Stomach (tissue), 19 donors: ENCODE results near the gene TLCD1. TPM values are rescaled to one million over a fixed set of nuclear protein-coding genes. Genes with fewer than 3 reads are reported as not detected.
A peak's percentile ranks its signal among the peaks of the same experiment; 100 is the strongest.

Experiments
- DNase-seq, 2 donors: peaks; one replicate each; pipeline versions ENCODE4 v3.0.0 to v3.0.0-alpha.2; 2013 to 2019
- H3K27ac ChIP-seq, 5 donors: fragments of 200-600 bp in 4 of 5; sonication (generic) in 4 of 5; one replicate each; pipeline ENCODE4 v1.5.1; 2013 to 2019; ENCODE audit warnings: mild to moderate bottlenecking in 1 of 5, moderate library complexity in 1 of 5
- H3K27me3 ChIP-seq, 3 donors: fragments of 200-600 bp; sonication (generic); one replicate each; pipeline ENCODE4 v1.5.1; 2017 to 2019; ENCODE audit warnings: mixed run types in 1 of 3
- H3K36me3 ChIP-seq, 4 donors: fragments of 200-600 bp; sonication (generic); 1 replicate in 3 of 4; 2 replicates in 1 of 4; pipeline ENCODE4 v1.5.1; 2016 to 2019
- H3K4me1 ChIP-seq, 4 donors: fragments of 200-600 bp; sonication (generic); one replicate each; pipeline ENCODE4 v1.5.1; 2016 to 2019
- H3K4me3 ChIP-seq, 4 donors: fragments of 200-600 bp; sonication (generic) in 3 of 4; one replicate each; pipeline ENCODE4 v1.5.1; 2016 to 2019; ENCODE audit warnings: mild to moderate bottlenecking in 1 of 4
- H3K9me3 ChIP-seq, 4 donors: fragments of 200-600 bp; sonication (generic); one replicate each; pipeline ENCODE4 v1.5.1; 2016 to 2019
- EP300 ChIP-seq: sonication (generic); formaldehyde crosslinking; IDR thresholded peaks from one replicate; pipeline ENCODE4 v1.6.1; 2017; ENCODE audit warnings: antibody characterized with exemption
- POLR2A ChIP-seq, 4 donors: fragments of 450-650 bp; IDR thresholded peaks; one replicate each; pipeline ENCODE4 v1.6.1; 2016; ENCODE audit warnings: antibody characterized with exemption in 4 of 4, control low read depth in 2 of 4, mild to moderate bottlenecking in 1 of 4, moderate library complexity in 1 of 4
- POLR2AphosphoS5 ChIP-seq, 3 donors: sonication (generic); formaldehyde crosslinking; IDR thresholded peaks; one replicate each; pipeline ENCODE4 v1.6.1; 2016; ENCODE audit warnings: antibody characterized with exemption in 3 of 3
- WGBS, 5 donors: extraction: QIAGEN DNeasy Blood & Tissue Kit in 3 of 5; methylation state at CpG; one replicate each; pipeline versions ENCODE4 v1.1.5 to v1.1.7; 2013 to 2018; 5-methylcytosine and 5-hydroxymethylcytosine counted together
- intact Hi-C: fragments of 100-400 bp; cut with DNase I; formaldehyde crosslinking; loops from one replicate; pipeline ENCODE4 v1.15.1; 2023; ENCODE audit warnings: low total_unique reads
- long read RNA-seq, 10 donors: transcript quantifications; one replicate each; lab custom pipeline, GENCODE V29; 2026
- polyA plus RNA-seq, 3 donors: library from polyadenylated mRNA; stranded (reverse); fragments of 200-250 nt; gene quantifications; one replicate each; pipeline ENCODE4 v1.2.3, GENCODE V29; 2013
- total RNA-seq, 5 donors: library from RNA; depleted of rRNA; stranded (reverse); fragments of >200 nt; gene quantifications; one replicate each; pipeline versions ENCODE4 v1.1.0 to v1.2.3, GENCODE V29; 2014 to 2016
- TF ChIP-seq, protein P1 (sequence below), 7 experiments: fragments of 450-650 bp in 4 of 7; fragments of 200-600 bp in 3 of 7; sonication (generic) in 3 of 7; IDR thresholded peaks; one replicate each; pipeline ENCODE4 v1.5.1; 2016 to 2019; ENCODE audit warnings: antibody characterized with exemption in 7 of 7, control low read depth in 2 of 7, mild to moderate bottlenecking in 1 of 7
- donor health status: healthy with polysubstance abuse.
- donor health status: Bipolar disorder and iron deficiency.
- donor health status: healthy.

TLCD1 gene
- total RNA-seq (10 to 100 TPM in 2 of 5 donors, 1 to 10 TPM in 1, not detected in 2; 2.6 to 21.0 (median 11.7) TPM), polyA plus RNA-seq (10 to 100 TPM in 1 of 3 donors, 1 to 10 TPM in 2; 6.3 to 13.0 (median 8.2) TPM)
- long read RNA-seq, donor 1 = 0 reads
- long read RNA-seq, donor 2, partial matches to known transcripts = 0 of 2 reads
- long read RNA-seq, donor 2, other reads (novel, unspliced or antisense) = 0 of 2 reads
- long read RNA-seq, donor 3, partial matches to known transcripts = 0 of 2 reads
- long read RNA-seq, donor 3, other reads (novel, unspliced or antisense) = 0 of 2 reads
- long read RNA-seq, donor 4 = 0 reads
- long read RNA-seq, donor 5, partial matches to known transcripts = 0 of 3 reads
- long read RNA-seq, donor 5, other reads (novel, unspliced or antisense) = 0 of 3 reads
- long read RNA-seq, donor 6, transcript TLCD1-201 (4 exons, 1,017 nt) = major isoform, 9 of 9 reads
- long read RNA-seq, donor 6, partial matches to known transcripts = 0 of 9 reads
- long read RNA-seq, donor 6, other reads (novel, unspliced or antisense) = 0 of 9 reads
- long read RNA-seq, donor 7, partial matches to known transcripts = 0 of 5 reads
- long read RNA-seq, donor 7, other reads (novel, unspliced or antisense) = 0 of 5 reads
- long read RNA-seq, donor 8, partial matches to known transcripts = 0 of 2 reads
- long read RNA-seq, donor 8, other reads (novel, unspliced or antisense) = 0 of 2 reads
- long read RNA-seq, donor 9, partial matches to known transcripts = 0 of 4 reads
- long read RNA-seq, donor 9, other reads (novel, unspliced or antisense) = 0 of 4 reads
- long read RNA-seq, donor 10, partial matches to known transcripts = 0 of 2 reads
- long read RNA-seq, donor 10, other reads (novel, unspliced or antisense) = 0 of 2 reads

DNA sequence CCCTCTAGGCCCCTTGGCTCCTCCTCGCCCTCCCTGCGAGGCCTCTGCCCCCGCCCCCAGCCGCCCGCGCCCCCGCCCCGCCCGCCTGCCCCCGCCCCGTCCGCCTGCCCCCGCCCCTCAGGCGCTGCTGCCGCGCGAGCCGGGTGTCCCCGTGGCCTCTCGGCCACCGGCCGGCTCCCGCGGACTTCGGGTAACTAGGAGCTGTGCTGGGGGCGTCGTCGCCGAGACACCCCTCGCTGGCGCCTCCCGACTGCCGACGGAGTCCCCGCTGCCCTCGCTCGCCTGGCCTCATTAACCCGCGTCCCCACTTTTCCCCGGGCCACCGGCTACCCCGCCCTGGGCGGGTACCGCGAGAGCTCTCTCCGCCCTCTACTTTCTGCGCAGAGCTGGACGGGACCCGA is at the start of gene TLCD1:
Gene TLCD1 (minus strand): TSS at position 8 of the 401 bp plus-strand sequence. CDS start 136 bp downstream, outside the sequence.
- no peak for TF ChIP-seq POLR2A (IDR thresholded peaks at IDR 0.05)
- no peak for TF ChIP-seq EP300
- no peak for TF ChIP-seq POLR2AphosphoS5 (IDR thresholded peaks at IDR 0.05)
- TF ChIP-seq, protein P1, sequence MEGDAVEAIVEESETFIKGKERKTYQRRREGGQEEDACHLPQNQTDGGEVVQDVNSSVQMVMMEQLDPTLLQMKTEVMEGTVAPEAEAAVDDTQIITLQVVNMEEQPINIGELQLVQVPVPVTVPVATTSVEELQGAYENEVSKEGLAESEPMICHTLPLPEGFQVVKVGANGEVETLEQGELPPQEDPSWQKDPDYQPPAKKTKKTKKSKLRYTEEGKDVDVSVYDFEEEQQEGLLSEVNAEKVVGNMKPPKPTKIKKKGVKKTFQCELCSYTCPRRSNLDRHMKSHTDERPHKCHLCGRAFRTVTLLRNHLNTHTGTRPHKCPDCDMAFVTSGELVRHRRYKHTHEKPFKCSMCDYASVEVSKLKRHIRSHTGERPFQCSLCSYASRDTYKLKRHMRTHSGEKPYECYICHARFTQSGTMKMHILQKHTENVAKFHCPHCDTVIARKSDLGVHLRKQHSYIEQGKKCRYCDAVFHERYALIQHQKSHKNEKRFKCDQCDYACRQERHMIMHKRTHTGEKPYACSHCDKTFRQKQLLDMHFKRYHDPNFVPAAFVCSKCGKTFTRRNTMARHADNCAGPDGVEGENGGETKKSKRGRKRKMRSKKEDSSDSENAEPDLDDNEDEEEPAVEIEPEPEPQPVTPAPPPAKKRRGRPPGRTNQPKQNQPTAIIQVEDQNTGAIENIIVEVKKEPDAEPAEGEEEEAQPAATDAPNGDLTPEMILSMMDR (IDR thresholded peaks at IDR 0.05) = no peak
- peaks cover 26 to 39% (median 38%) of the 10 kb centered on the region in 4 donors for H3K36me3 ChIP-seq
- no peaks in the 10 kb centered on the region for H3K9me3 ChIP-seq
- peak within 1 kb of the TSS; percentile 74 to 88 (median 79) for H3K4me3 ChIP-seq
- WGBS, 5 donors = 0 to 1% (median 0%) methylated on average over 24 to 49 of the region's 49 CpGs
- peaks cover 39 to 78% (median 75%) of the 10 kb centered on the region in 4 donors for H3K4me1 ChIP-seq
- H3K27ac ChIP-seq = peak within 1 kb of the TSS; percentile 91 to 99 (median 99)
- intact Hi-C loops = no loop called here
- peak; percentile 69 to 91 for DNase-seq
- no peaks in the 10 kb centered on the region for H3K27me3 ChIP-seq

GRCh38 chr17:28774206-28774605 is 48.2 kb upstream of the TLCD1 start:
- WGBS, 5 donors = 73 to 84% (median 80%) methylated on average over 3 of the region's 3 CpGs
- H3K9me3 ChIP-seq = no peaks in the 10 kb centered on the region
- no peak overlapping the region for H3K4me3 ChIP-seq
- no peak overlapping the region for H3K27ac ChIP-seq
- peak; percentile 1 to 37 for DNase-seq
- peaks cover 0 to 8% (median 4%) of the 10 kb centered on the region in 4 donors for H3K4me1 ChIP-seq
- TF ChIP-seq POLR2AphosphoS5 (IDR thresholded peaks at IDR 0.05) (no peak), POLR2A (IDR thresholded peaks at IDR 0.05) (no peak), EP300 (no peak)
- TF ChIP-seq, protein P1 (IDR thresholded peaks at IDR 0.05) = no peak
- intact Hi-C loops = no loop called here
- no peaks in the 10 kb centered on the region for H3K36me3 ChIP-seq
- H3K27me3 ChIP-seq = no peaks in the 10 kb centered on the region

DNA sequence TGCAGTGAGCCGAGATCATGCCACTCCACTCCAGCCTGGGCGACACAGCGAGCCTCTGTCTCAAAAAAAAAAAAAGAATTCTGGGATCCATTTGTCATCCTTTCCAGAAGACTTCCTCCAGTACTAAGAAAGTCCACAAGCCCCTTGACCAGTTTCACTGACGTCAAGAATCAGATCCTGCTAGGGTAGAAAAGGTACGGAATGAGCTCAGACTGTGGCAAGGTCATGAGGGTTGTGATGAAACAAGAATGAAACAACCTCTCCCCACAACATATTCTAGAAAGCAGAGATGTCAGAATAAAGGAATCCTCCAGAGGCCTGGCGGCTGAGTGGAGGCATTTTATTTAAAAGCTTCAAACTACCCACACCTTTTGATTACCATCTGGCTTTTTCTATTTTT is 47.7 kb upstream of the TLCD1 start:
- Histone ChIP-seq H3K4me3 (no peak overlapping the region), H3K36me3 (no peaks in the 10 kb centered on the region), H3K4me1 (peaks cover 0 to 8% (median 4%) of the 10 kb centered on the region in 4 donors), H3K27me3 (no peaks in the 10 kb centered on the region), H3K9me3 (no peaks in the 10 kb centered on the region), H3K27ac (no peak overlapping the region)
- 81 to 93% (median 90%) methylated on average over 6 of the region's 6 CpGs for WGBS, 5 donors
- intact Hi-C loops = no loop called here
- DNase-seq = peak in 1 of 2 donors; percentile 14
- TF ChIP-seq POLR2A (IDR thresholded peaks at IDR 0.05) (no peak), POLR2AphosphoS5 (IDR thresholded peaks at IDR 0.05) (no peak), EP300 (no peak)

GRCh38 chr17:28765038-28765437 is 39.0 kb upstream of the TLCD1 start:
- 78 to 84% (median 83%) methylated on average over 4 of the region's 4 CpGs for WGBS, 5 donors
- TF ChIP-seq POLR2AphosphoS5 (IDR thresholded peaks at IDR 0.05) (no peak), EP300 (no peak), POLR2A (IDR thresholded peaks at IDR 0.05) (no peak)
- TF ChIP-seq, protein P1 (IDR thresholded peaks at IDR 0.05) = no peak
- Histone ChIP-seq H3K9me3 (no peaks in the 10 kb centered on the region), H3K36me3 (peaks cover 9 to 50% (median 36%) of the 10 kb centered on the region in 4 donors), H3K27ac (peak overlapping the region in 1 of 5 donors; percentile 30), H3K4me3 (no peak overlapping the region), H3K4me1 (peaks cover 0 to 29% (median 20%) of the 10 kb centered on the region in 4 donors), H3K27me3 (no peaks in the 10 kb centered on the region)
- peak in 1 of 2 donors; percentile 8 for DNase-seq
- intact Hi-C loops = loop anchor here (10.0 kb wide), 2 partner anchors 80 to 120 kb away; partner anchors contain the start of gene FAM222B
